ENCODE measurements around the gene ANKRD39. TPM values are rescaled to one million over a fixed set of nuclear protein-coding genes. Genes with fewer than 3 reads are reported as not detected.

The ANKRD39 gene
- total and polyA plus RNA-seq, 10 of the 15 experiments (the other 5 are each of a cell fraction or from before 2014, with no cell fraction given) = 7.4 to 36.2 (median 23.7) TPM

- Histone ChIP-seq H3K4me3 (no peak overlapping the region), H3K27me3 (replicated peaks in 1 of 2; ENCODE audit: control insufficient read depth in 2 of 2, insufficient read depth in 2 of 2, low read length in 1 of 2) (no peaks in the 10 kb centered on the region), H3K9me3 (replicated peaks; ENCODE audit: control insufficient read depth, insufficient read depth, low read length) (no peaks in the 10 kb centered on the region), H3K9ac (ENCODE audit: control insufficient read depth, insufficient read depth, low read length) (no peak overlapping the region), H3K79me2 (ENCODE audit: control insufficient read depth, insufficient read depth, low read length) (no peaks in the 10 kb centered on the region), H3K4me2 (ENCODE audit: control insufficient read depth, insufficient read depth) (no peak overlapping the region), H3K27ac (ENCODE audit: control insufficient read depth, insufficient read depth) (no peak overlapping the region), H3K4me1 (ENCODE audit: control insufficient read depth, insufficient read depth, low read length) (no peaks in the 10 kb centered on the region), H2AFZ (ENCODE audit: control insufficient read depth, low read depth, low read length) (no peak overlapping the region), H3K36me3 (ENCODE audit: control insufficient read depth in 2 of 2, insufficient read depth in 2 of 2, low read length in 1 of 2) (no peaks in the 10 kb centered on the region), H4K20me1 (ENCODE audit: control insufficient read depth, insufficient read depth) (no peaks in the 10 kb centered on the region)
- 73% methylated on average over 17 of the region's 18 CpGs for WGBS (ENCODE audit: insufficient coverage, insufficient replicate concordance, low lambda C conversion rate, missing lambda C conversion rate)
- no peak for ATAC-seq
- POLR2A ChIA-PET = interaction anchor here (0.6 to 1.7 kb wide), 3 partner anchors 10 to 193 kb away, joined by 3 to 8 read pairs (median 4); no protein-coding TSS in a partner anchor
- CTCF ChIA-PET = interaction anchor here (0.9 to 1.8 kb wide), 2 partner anchors 13 to 30 kb away, joined by 3 to 4 read pairs; partner anchors contain the start of gene ANKRD39
- no peak for DNase-seq (ENCODE audit: low read depth, low spot score)
- in situ Hi-C loops (cut with MboI) (no loop called here), intact Hi-C loops (cut with micrococcal nuclease; ENCODE audit: unreplicated experiment) (no loop called here)
- FAIRE-seq = no peak
- RAD21 ChIA-PET (ENCODE audit: unreplicated experiment) = no interaction called here
- SMC1A ChIA-PET (ENCODE audit: uncharacterized antibody, unreplicated experiment) = interaction anchor here (1.5 to 1.7 kb wide), 2 partner anchors 11 to 12 kb away, joined by 4 read pairs; no protein-coding TSS in a partner anchor
- no TSS peak for BruUV-seq (replicated peaks)
- TF ChIP-seq TCF3 (IDR thresholded peaks at IDR 0.05; ENCODE audit: borderline replicate concordance, insufficient read depth, low read depth, low read length) = no peak
- no peak for TF ChIP-seq HDAC6 (IDR thresholded peaks at IDR 0.05; ENCODE audit: unreplicated experiment)
- no peak for TF ChIP-seq KDM1A (IDR thresholded peaks at IDR 0.05; ENCODE audit: borderline replicate concordance)
- TF ChIP-seq LARP7 (IDR thresholded peaks at IDR 0.05) = no peak
- TF ChIP-seq CREB1 (IDR thresholded peaks at IDR 0.05; ENCODE audit: low read depth) = no peak
- TF ChIP-seq RAD21 (IDR thresholded peaks at IDR 0.05; ENCODE audit: insufficient read depth, low read depth, low read length) = no peak
- no peak for TF ChIP-seq CTCF (IDR thresholded peaks at IDR 0.05 in 2 of 3, conservative IDR thresholded peaks at IDR 0.05 in 1 of 3; ENCODE audit: control insufficient read depth in 2 of 3, extremely low read depth in 1 of 3, insufficient read depth in 1 of 3, low read depth in 3 of 3, low read length in 3 of 3)
- no peak for TF ChIP-seq POLR2AphosphoS2 (IDR thresholded peaks at IDR 0.05; ENCODE audit: low read depth, low read length)
- no peak for TF ChIP-seq ZBTB4 (CRISPR knock-in tag; IDR thresholded peaks at IDR 0.05)
- TF ChIP-seq NRF1 (conservative IDR thresholded peaks at IDR 0.05; ENCODE audit: low read depth, low read length) = no peak
- TF ChIP-seq E2F4 (IDR thresholded peaks at IDR 0.05; ENCODE audit: low read depth, low read length) = no peak
- TF ChIP-seq MTA3 (IDR thresholded peaks at IDR 0.05; ENCODE audit: borderline replicate concordance, low read length) = no peak
- no peak for TF ChIP-seq NBN (IDR thresholded peaks at IDR 0.05)
- no peak for TF ChIP-seq ZNF592 (IDR thresholded peaks at IDR 0.05)
Observed at GRCh38 chr2:96887493-96888012, 29.7 kb upstream of the ANKRD39 start.

Data from GM12878 (cell line).